RWPE2 (cell line): Measurements from ENCODE around the gene REPS1.

Experiments
- ATAC-seq: fragments of 200-7000 bp; cut with Tn5 transposase; 3 replicates; pipeline ENCODE4 v1.9.1; 2021; ENCODE audit warnings: low read depth
- DNase-seq: peaks from one replicate; pipeline ENCODE4 v3.0.0-alpha.2; 2020; ENCODE audit warnings: low spot score
- H3K27ac ChIP-seq: fragments of 450-650 bp; 2 replicates; pipeline ENCODE4 v1.5.1; 2017; ENCODE audit warnings: mild to moderate bottlenecking; ENCODE audit not compliant: poor library complexity, severe bottlenecking
- H3K27me3 ChIP-seq: fragments of 250-450 bp; sonication (Bioruptor Pico); 2 replicates; pipeline ENCODE4 v1.5.1; 2021; ENCODE audit warnings: mild to moderate bottlenecking, moderate library complexity; ENCODE audit not compliant: insufficient read depth, poor library complexity, severe bottlenecking
- H3K36me3 ChIP-seq: fragments of 250-450 bp; sonication (Bioruptor Pico); 2 replicates; pipeline ENCODE4 v1.5.1; 2020; ENCODE audit warnings: low read depth, mild to moderate bottlenecking, moderate library complexity
- H3K4me1 ChIP-seq: fragments of 250-450 bp; sonication (Bioruptor Pico); 2 replicates; pipeline ENCODE4 v1.5.1; 2021; ENCODE audit warnings: mild to moderate bottlenecking, moderate library complexity; ENCODE audit not compliant: insufficient read depth, poor library complexity, severe bottlenecking
- H3K4me3 ChIP-seq: fragments of 250-450 bp; sonication (Bioruptor Pico); 2 replicates; pipeline ENCODE4 v1.5.1; 2021; ENCODE audit warnings: mild to moderate bottlenecking, moderate library complexity; ENCODE audit not compliant: severe bottlenecking
- H3K9me3 ChIP-seq: fragments of 250-450 bp; sonication (Bioruptor Pico); 2 replicates; pipeline ENCODE4 v1.5.1; 2021; ENCODE audit warnings: mild to moderate bottlenecking, moderate library complexity; ENCODE audit not compliant: severe bottlenecking
- CTCF ChIP-seq: fragments of 450-650 bp; IDR thresholded peaks from one replicate; pipeline ENCODE4 v1.5.1; 2017; ENCODE audit warnings: mild to moderate bottlenecking, moderate library complexity; ENCODE audit not compliant: poor library complexity, severe bottlenecking

REPS1 gene

GRCh38 chr6:139019722-139020121 is 31.7 kb upstream of the REPS1 start:
- Histone ChIP-seq H3K4me1 (no peaks in the 10 kb centered on the region), H3K4me3 (no peak overlapping the region), H3K9me3 (no peaks in the 10 kb centered on the region), H3K27ac (no peak overlapping the region), H3K36me3 (no peaks in the 10 kb centered on the region), H3K27me3 (no peaks in the 10 kb centered on the region)
- no peak for TF ChIP-seq CTCF
- no peak for DNase-seq
- ATAC-seq, result no peak

GRCh38 chr6:139017227-139017626 is 29.2 kb upstream of the REPS1 start:
- no peak overlapping the region for H3K4me3 ChIP-seq
- ATAC-seq (no peak), DNase-seq (no peak)
- no peak overlapping the region for H3K27ac ChIP-seq
- no peak for TF ChIP-seq CTCF
- H3K27me3 ChIP-seq, result no peaks in the 10 kb centered on the region
- no peaks in the 10 kb centered on the region for H3K9me3 ChIP-seq
- no peaks in the 10 kb centered on the region for H3K36me3 ChIP-seq
- no peaks in the 10 kb centered on the region for H3K4me1 ChIP-seq

- no peak for TF ChIP-seq CTCF
Measured at GRCh38 chr6:139016337-139017213, 28.5 kb upstream of the REPS1 start.

GRCh38 chr6:139014945-139015344 is 26.9 kb upstream of the REPS1 start:
- no peaks in the 10 kb centered on the region for H3K9me3 ChIP-seq
- H3K4me3 ChIP-seq, result no peak overlapping the region
- H3K27me3 ChIP-seq, result no peaks in the 10 kb centered on the region
- ATAC-seq (no peak), DNase-seq (no peak)
- TF ChIP-seq CTCF, result no peak
- no peak overlapping the region for H3K27ac ChIP-seq
- H3K36me3 ChIP-seq, result no peaks in the 10 kb centered on the region
- no peaks in the 10 kb centered on the region for H3K4me1 ChIP-seq

More at GRCh38 chr6:139016337-139017213, 28.5 kb upstream of the REPS1 start:
- no peak overlapping the region for H3K27ac ChIP-seq
- ATAC-seq (no peak), DNase-seq (no peak)
- no peak overlapping the region for H3K4me3 ChIP-seq
- no peaks in the 10 kb centered on the region for H3K9me3 ChIP-seq
- no peaks in the 10 kb centered on the region for H3K27me3 ChIP-seq
- no peaks in the 10 kb centered on the region for H3K4me1 ChIP-seq
- no peaks in the 10 kb centered on the region for H3K36me3 ChIP-seq

- TF ChIP-seq CTCF, result no peak
- H3K27ac ChIP-seq, result no peak overlapping the region
- H3K4me3 ChIP-seq, result no peak overlapping the region
- DNase-seq (no peak), ATAC-seq (no peak)
- H3K27me3 ChIP-seq, result no peaks in the 10 kb centered on the region
- no peaks in the 10 kb centered on the region for H3K36me3 ChIP-seq
- H3K4me1 ChIP-seq, result no peaks in the 10 kb centered on the region
- H3K9me3 ChIP-seq, result no peaks in the 10 kb centered on the region
Measured at GRCh38 chr6:139013185-139013800, 25.2 kb upstream of the REPS1 start.
